Testis (tissue), 3 donors: ENCODE measurements around the gene DENND2A. TPM values are rescaled to one million over a fixed set of nuclear protein-coding genes. Genes with fewer than 3 reads are reported as not detected.
A peak's percentile ranks its signal among the peaks of the same experiment; 100 is the strongest.

Source experiments
- DNase-seq: peaks from one replicate; pipeline ENCODE4 v3.0.0-alpha.2; 2019
- H3K27ac ChIP-seq, 2 donors: fragments of 200-600 bp; sonication (generic); one replicate each; pipeline ENCODE4 v1.5.1; 2019
- H3K27me3 ChIP-seq: fragments of 200-600 bp; sonication (generic); one replicate; pipeline ENCODE4 v1.5.1; 2019
- H3K36me3 ChIP-seq: fragments of 200-600 bp; sonication (generic); one replicate; pipeline ENCODE4 v1.5.1; 2017; ENCODE audit warnings: low read depth; ENCODE audit errors: missing control alignments
- H3K4me1 ChIP-seq: fragments of 200-600 bp; sonication (generic); one replicate; pipeline ENCODE4 v1.5.1; 2019
- H3K4me3 ChIP-seq, 2 donors: fragments of 200-600 bp; sonication (generic); one replicate each; pipeline ENCODE4 v1.5.1; 2017 to 2019
- H3K9me3 ChIP-seq: fragments of 200-600 bp; sonication (generic); one replicate; pipeline ENCODE4 v1.5.1; 2017
- POLR2A ChIP-seq: fragments of 450-650 bp; IDR thresholded peaks from one replicate; pipeline ENCODE4 v1.6.1; 2017; ENCODE audit warnings: antibody characterized with exemption, mild to moderate bottlenecking, moderate library complexity
- WGBS, 2 donors: methylation state at CpG; one replicate each; pipeline ENCODE4 v1.1.5; 2018; 5-methylcytosine and 5-hydroxymethylcytosine counted together
- intact Hi-C: fragments of 100-400 bp; cut with DNase I; formaldehyde crosslinking; loops from one replicate; pipeline ENCODE4 v1.15.1; 2023; ENCODE audit warnings: low total_unique reads
- polyA plus RNA-seq: library from polyadenylated mRNA; stranded (reverse); fragments of 350-450 nt; fragmentation: Illumina TruSeq; extraction: RNeasy Lipid Tissue Mini Kit (QIAGEN cat#74804); gene quantifications from one replicate; pipeline ENCODE4 v1.2.3, GENCODE V29; 2014; ENCODE audit warnings: low read depth, low replicate concordance; ENCODE audit not compliant: insufficient read depth
- total RNA-seq, 2 donors: library from RNA; depleted of rRNA; stranded (reverse); fragments of >200 nt; gene quantifications; one replicate each; pipeline ENCODE4 v1.2.3, GENCODE V29; 2016
- TF ChIP-seq, protein P1 (sequence below), 3 experiments: fragments of 450-650 bp in 2 of 3; fragments of 200-600 bp in 1 of 3; sonication (generic) in 1 of 3; IDR thresholded peaks; one replicate each; pipeline ENCODE4 v1.5.1; 2016 to 2019; ENCODE audit warnings: antibody characterized with exemption in 3 of 3, mild to moderate bottlenecking in 2 of 3, moderate library complexity in 1 of 3

Gene DENND2A
- total and polyA plus RNA-seq, 3 donors from 2014 or later = 4.1 to 8.5 (median 5.5) TPM

DNA sequence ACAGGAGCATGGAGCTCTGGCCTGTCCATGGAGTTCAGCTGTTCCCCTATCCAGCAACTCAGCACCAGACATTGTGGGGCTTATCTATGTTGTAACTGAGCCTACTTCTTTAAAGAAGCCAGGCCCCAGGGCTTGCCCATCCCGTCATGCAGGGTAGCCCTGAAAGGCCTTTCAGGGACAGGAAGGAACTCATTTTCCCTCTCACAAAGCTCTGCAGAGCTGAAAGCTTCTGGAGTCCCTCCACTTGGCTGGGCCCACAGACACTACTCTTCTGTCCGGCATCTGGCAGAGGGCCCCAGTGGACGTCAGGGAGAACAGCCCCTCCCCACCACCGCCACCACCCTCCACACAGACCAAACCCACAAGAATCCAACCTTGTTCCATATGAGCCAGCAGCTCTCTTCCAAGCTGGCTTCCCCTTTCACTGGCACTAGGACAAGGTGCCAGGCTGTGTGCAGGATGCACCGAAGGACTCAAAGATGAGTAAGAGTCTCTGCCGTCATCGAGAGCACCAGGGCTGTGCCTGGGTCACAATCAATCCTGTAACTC is 33.1 kb downstream of the DENND2A start:
- Histone ChIP-seq H3K9me3 (no peaks in the 10 kb centered on the region), H3K27me3 (no peaks in the 10 kb centered on the region), H3K36me3 (no peaks in the 10 kb centered on the region), H3K4me1 (no peaks in the 10 kb centered on the region), H3K27ac (no peak overlapping the region), H3K4me3 (no peak overlapping the region)
- 46 to 54% methylated on average over 7 of the region's 7 CpGs for WGBS, 2 donors
- intact Hi-C loops = no loop called here
- DNase-seq = peak; percentile 55
- no peak for TF ChIP-seq POLR2A
- TF ChIP-seq, protein P1, sequence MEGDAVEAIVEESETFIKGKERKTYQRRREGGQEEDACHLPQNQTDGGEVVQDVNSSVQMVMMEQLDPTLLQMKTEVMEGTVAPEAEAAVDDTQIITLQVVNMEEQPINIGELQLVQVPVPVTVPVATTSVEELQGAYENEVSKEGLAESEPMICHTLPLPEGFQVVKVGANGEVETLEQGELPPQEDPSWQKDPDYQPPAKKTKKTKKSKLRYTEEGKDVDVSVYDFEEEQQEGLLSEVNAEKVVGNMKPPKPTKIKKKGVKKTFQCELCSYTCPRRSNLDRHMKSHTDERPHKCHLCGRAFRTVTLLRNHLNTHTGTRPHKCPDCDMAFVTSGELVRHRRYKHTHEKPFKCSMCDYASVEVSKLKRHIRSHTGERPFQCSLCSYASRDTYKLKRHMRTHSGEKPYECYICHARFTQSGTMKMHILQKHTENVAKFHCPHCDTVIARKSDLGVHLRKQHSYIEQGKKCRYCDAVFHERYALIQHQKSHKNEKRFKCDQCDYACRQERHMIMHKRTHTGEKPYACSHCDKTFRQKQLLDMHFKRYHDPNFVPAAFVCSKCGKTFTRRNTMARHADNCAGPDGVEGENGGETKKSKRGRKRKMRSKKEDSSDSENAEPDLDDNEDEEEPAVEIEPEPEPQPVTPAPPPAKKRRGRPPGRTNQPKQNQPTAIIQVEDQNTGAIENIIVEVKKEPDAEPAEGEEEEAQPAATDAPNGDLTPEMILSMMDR (IDR thresholded peaks at IDR 0.05) = no peak

DNA sequence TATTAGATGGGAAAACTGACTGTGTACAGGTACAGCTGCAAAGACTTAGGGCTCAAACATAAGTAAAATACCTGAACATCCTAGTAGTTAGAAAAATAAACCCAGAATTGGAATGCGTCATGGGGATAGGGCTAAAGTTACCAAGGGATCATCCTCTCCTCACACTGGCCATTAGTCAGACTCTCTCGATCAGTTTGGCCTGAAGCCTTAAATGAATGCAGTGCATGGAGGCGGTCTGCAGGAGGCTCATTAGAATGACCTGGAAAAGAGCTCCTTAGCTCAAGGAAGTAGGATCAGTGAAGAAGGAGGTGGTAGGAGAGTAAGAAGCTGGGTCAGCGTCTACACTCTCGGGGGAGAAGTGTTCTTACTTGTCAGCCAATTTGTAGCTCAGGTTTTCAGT is 35.3 kb downstream of the DENND2A start:
- Histone ChIP-seq H3K4me1 (peaks cover 9% of the 10 kb centered on the region), H3K27ac (no peak overlapping the region), H3K9me3 (no peaks in the 10 kb centered on the region), H3K27me3 (no peaks in the 10 kb centered on the region), H3K4me3 (no peak overlapping the region), H3K36me3 (no peaks in the 10 kb centered on the region)
- intact Hi-C loops = no loop called here
- WGBS, 2 donors = 83 to 86% methylated on average over 5 of the region's 5 CpGs
- TF ChIP-seq POLR2A = no peak
- TF ChIP-seq, protein P1 (IDR thresholded peaks at IDR 0.05) = no peak
- no peak for DNase-seq

DNA sequence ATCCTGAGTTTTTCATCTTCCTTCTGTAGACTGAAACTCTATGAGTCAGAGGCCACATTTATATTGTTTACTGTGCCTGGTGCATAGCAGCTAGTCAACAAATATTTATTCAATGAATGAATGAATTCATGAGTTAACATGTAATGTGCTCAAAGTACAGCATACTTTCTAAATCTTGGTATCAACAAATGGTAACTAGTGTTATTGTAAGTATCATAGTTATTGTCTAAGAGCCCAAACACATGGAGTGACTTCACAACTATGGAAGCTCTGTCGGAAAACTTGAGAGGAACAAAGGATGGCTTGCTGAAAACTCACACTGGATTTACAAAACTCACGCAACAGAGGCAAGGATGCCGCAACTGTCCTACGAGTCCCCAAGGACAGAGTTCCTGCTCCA is 35.9 kb downstream of the DENND2A start:
- Histone ChIP-seq H3K27ac (no peak overlapping the region), H3K9me3 (no peaks in the 10 kb centered on the region), H3K4me1 (peaks cover 9% of the 10 kb centered on the region), H3K27me3 (no peaks in the 10 kb centered on the region), H3K4me3 (no peak overlapping the region), H3K36me3 (no peaks in the 10 kb centered on the region)
- TF ChIP-seq POLR2A = no peak
- TF ChIP-seq, protein P1 (IDR thresholded peaks at IDR 0.05) = no peak
- intact Hi-C loops = no loop called here
- WGBS, 2 donors = 96 to 97% methylated on average over 4 of the region's 4 CpGs
- no peak for DNase-seq

DNA sequence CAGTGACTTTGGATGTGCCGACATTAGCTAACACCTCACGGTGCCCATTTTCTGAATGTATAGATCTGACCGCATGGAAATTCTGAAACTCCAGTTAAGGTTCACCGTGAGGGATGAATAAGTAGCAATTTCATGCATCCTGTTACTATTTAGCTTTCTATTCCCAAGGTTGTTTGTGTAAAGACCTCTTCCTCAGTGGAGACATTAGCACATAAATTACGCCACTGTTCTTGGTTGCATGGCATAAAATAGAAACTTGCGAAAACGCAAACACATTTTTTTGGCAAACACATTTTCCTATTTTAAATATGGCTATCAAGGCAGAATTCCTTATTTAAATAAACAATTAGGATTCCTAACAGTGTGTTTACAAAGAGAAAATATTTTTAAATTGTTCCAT is 36.5 kb downstream of the DENND2A start:
- TF ChIP-seq POLR2A = no peak
- TF ChIP-seq, protein P1 (IDR thresholded peaks at IDR 0.05) = no peak
- H3K27ac ChIP-seq = no peak overlapping the region
- peaks cover 9% of the 10 kb centered on the region for H3K4me1 ChIP-seq
- intact Hi-C loops = no loop called here
- no peak overlapping the region for H3K4me3 ChIP-seq
- no peak for DNase-seq
- no peaks in the 10 kb centered on the region for H3K27me3 ChIP-seq
- no peaks in the 10 kb centered on the region for H3K36me3 ChIP-seq
- no peaks in the 10 kb centered on the region for H3K9me3 ChIP-seq
- 82 to 92% methylated on average over 7 of the region's 7 CpGs for WGBS, 2 donors

DNA sequence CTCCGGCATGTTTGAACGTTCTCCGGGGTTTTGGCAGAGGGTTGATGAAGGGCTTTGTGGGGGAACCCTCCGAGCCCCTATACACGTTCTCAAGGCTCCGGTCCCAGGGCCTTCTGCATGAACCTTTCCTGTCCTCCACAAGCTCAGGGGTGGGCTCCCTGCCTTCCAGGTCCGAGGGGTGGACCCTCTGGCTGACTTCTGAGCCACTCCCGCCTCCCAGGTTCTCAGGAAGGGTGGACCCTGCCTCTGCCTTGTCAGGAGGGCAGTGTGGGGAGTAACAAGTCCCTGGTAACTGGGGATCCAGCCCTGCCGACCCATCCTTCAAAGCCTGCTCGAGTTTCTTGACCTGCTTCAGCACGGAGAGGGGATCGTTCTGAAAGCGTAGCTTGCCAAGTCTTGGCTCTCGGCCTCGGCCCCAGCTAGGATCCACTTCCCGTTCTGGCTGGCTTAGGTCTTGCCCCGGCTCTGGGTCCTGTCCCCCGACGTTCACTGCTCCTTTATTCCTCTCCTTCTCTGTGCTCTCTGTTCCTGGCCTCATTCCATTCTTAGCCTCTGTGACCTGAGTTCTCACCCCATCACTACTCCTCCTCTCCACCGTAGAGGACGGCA is 38.9 kb downstream of the DENND2A start:
- WGBS, 2 donors = 52 to 69% methylated on average over 17 to 21 of the region's 21 CpGs
- Histone ChIP-seq H3K27ac (no peak overlapping the region), H3K36me3 (no peaks in the 10 kb centered on the region), H3K4me1 (peaks cover 9% of the 10 kb centered on the region), H3K27me3 (no peaks in the 10 kb centered on the region), H3K4me3 (no peak overlapping the region), H3K9me3 (no peaks in the 10 kb centered on the region)
- intact Hi-C loops = no loop called here
- TF ChIP-seq POLR2A = no peak
- TF ChIP-seq, protein P1 (IDR thresholded peaks at IDR 0.05) = no peak
- DNase-seq = no peak
